Upper lobe of right lung (tissue), 1 donor: ENCODE measurements around the gene CD81. TPM values are rescaled to one million over a fixed set of nuclear protein-coding genes. Genes with fewer than 3 reads are reported as not detected.

Source experiments
- ATAC-seq: fragments of 200-7000 bp; cut with Tn5 transposase; one replicate; pipeline ENCODE4 v1.9.1; 2020; ENCODE audit warnings: mild to moderate bottlenecking, moderate library complexity
- DNase-seq: peaks from one replicate; pipeline ENCODE4 v3.0.0-alpha.2; 2020
- H3K27ac ChIP-seq: fragments of 200-600 bp; one replicate; pipeline ENCODE4 v1.8.0; 2022
- H3K27me3 ChIP-seq: fragments of 200-600 bp; one replicate; pipeline ENCODE4 v1.8.0; 2022; ENCODE audit warnings: mild to moderate bottlenecking
- H3K36me3 ChIP-seq: fragments of 200-600 bp; one replicate; pipeline ENCODE4 v1.8.0; 2022
- H3K4me1 ChIP-seq: fragments of 200-600 bp; one replicate; pipeline ENCODE4 v1.8.0; 2022
- H3K4me3 ChIP-seq: fragments of 200-600 bp; one replicate; pipeline ENCODE4 v1.8.0; 2022; ENCODE audit warnings: mild to moderate bottlenecking
- H3K9me3 ChIP-seq: fragments of 200-600 bp; one replicate; pipeline ENCODE4 v1.8.0; 2022
- CTCF ChIP-seq: fragments of 200-600 bp; IDR thresholded peaks from one replicate; pipeline ENCODE4 v1.8.0; 2022; ENCODE audit warnings: antibody characterized with exemption
- intact Hi-C: fragments of 100-400 bp; cut with DNase I; formaldehyde crosslinking; loops from one replicate; pipeline ENCODE4 v1.11.0; 2022
- total RNA-seq: library from RNA; stranded (reverse); fragmentation: NEBNext Ultra II Directional; extraction: Animal tissue kit (Norgen Biotek cat#: 25700); gene quantifications from one replicate; pipeline ENCODE4 v1.2.1, GENCODE V29; 2021
- donor health status: DM: no; HTN: yes; CAD: no; lungs with severe emphysema.

CD81 gene
- total RNA-seq, 1 donor from 2014 or later = 801 TPM

GRCh38 chr11:2375964-2376551 is 1.1 kb upstream of the CD81 start:
- TF ChIP-seq CTCF = no peak
- H3K27me3 ChIP-seq = no peaks in the 10 kb centered on the region
- peak; percentile 62 for DNase-seq
- intact Hi-C loops = no loop called here
- H3K36me3 ChIP-seq = no peaks in the 10 kb centered on the region
- H3K4me1 ChIP-seq = peaks cover 21% of the 10 kb centered on the region
- ATAC-seq = peak; percentile 1
- no peak overlapping the region for H3K27ac ChIP-seq
- H3K9me3 ChIP-seq = no peaks in the 10 kb centered on the region
- no peak overlapping the region for H3K4me3 ChIP-seq

- no peak for TF ChIP-seq CTCF
- intact Hi-C loops = no loop called here
- Histone ChIP-seq H3K27me3 (no peaks in the 10 kb centered on the region), H3K27ac (peak overlapping the region; percentile 99), H3K4me1 (peaks cover 38% of the 10 kb centered on the region), H3K4me3 (peak overlapping the region; percentile 99), H3K36me3 (no peaks in the 10 kb centered on the region), H3K9me3 (no peaks in the 10 kb centered on the region)
- peak; percentile 85 for DNase-seq
- ATAC-seq = peak; percentile 41
Measured at GRCh38 chr11:2377511-2378443, 667 bp downstream of the CD81 start.

- H3K9me3 ChIP-seq = no peaks in the 10 kb centered on the region
- TF ChIP-seq CTCF = no peak
- H3K27me3 ChIP-seq = no peaks in the 10 kb centered on the region
- intact Hi-C loops = no loop called here
- peaks cover 47% of the 10 kb centered on the region for H3K4me1 ChIP-seq
- peak overlapping the region; percentile 99 for H3K4me3 ChIP-seq
- H3K27ac ChIP-seq = peak overlapping the region; percentile 99
- ATAC-seq (no peak), DNase-seq (no peak)
- no peaks in the 10 kb centered on the region for H3K36me3 ChIP-seq
Measured at GRCh38 chr11:2378527-2379210, 1.6 kb downstream of the CD81 start.

GRCh38 chr11:2379466-2380174 is 2.5 kb downstream of the CD81 start:
- Histone ChIP-seq H3K4me3 (peak overlapping the region; percentile 99), H3K4me1 (peaks cover 53% of the 10 kb centered on the region), H3K27me3 (no peaks in the 10 kb centered on the region), H3K36me3 (no peaks in the 10 kb centered on the region), H3K9me3 (no peaks in the 10 kb centered on the region), H3K27ac (peak overlapping the region; percentile 99)
- TF ChIP-seq CTCF = no peak
- ATAC-seq = no peak
- intact Hi-C loops = no loop called here
- DNase-seq = no peak

GRCh38 chr11:2380396-2380795 is 3.3 kb downstream of the CD81 start:
- no peak for DNase-seq
- intact Hi-C loops = no loop called here
- Histone ChIP-seq H3K36me3 (no peaks in the 10 kb centered on the region), H3K4me3 (peak overlapping the region; percentile 99), H3K27ac (peak overlapping the region; percentile 99), H3K9me3 (no peaks in the 10 kb centered on the region), H3K4me1 (peaks cover 60% of the 10 kb centered on the region), H3K27me3 (no peaks in the 10 kb centered on the region)
- no peak for ATAC-seq
- TF ChIP-seq CTCF = no peak
